DOHH2 (cell line): ENCODE measurements around the gene FRMD3.

ENCODE experiments used
- H3F3A ChIP-seq: fragments of 200-600 bp; sonication (generic), shearing (Covaris generic); 2 replicates; pipeline ENCODE4 v1.6.0; 2016; ENCODE audit warnings: antibody characterized with exemption, mild to moderate bottlenecking; ENCODE audit not compliant: control insufficient read depth, insufficient read depth
- H3K27ac ChIP-seq: fragments of 200-600 bp; sonication (generic); 2 replicates; pipeline ENCODE4 v1.5.1; 2014; ENCODE audit warnings: low read depth, mild to moderate bottlenecking, low read length, moderate library complexity
- H3K27me3 ChIP-seq: fragments of 200-600 bp; sonication (generic); 2 replicates; pipeline ENCODE4 v1.6.1; 2014; ENCODE audit warnings: mild to moderate bottlenecking, low read length, mixed read lengths; ENCODE audit not compliant: control insufficient read depth
- H3K36me3 ChIP-seq: fragments of 200-600 bp; sonication (generic); 2 replicates; pipeline ENCODE4 v1.6.1; 2014; ENCODE audit warnings: mild to moderate bottlenecking, low read length, moderate library complexity, mixed read lengths; ENCODE audit not compliant: control insufficient read depth
- H3K4me1 ChIP-seq: fragments of 200-600 bp; sonication (generic); 2 replicates; pipeline ENCODE4 v1.6.1; 2014; ENCODE audit warnings: mild to moderate bottlenecking, low read length, mixed read lengths; ENCODE audit not compliant: control insufficient read depth
- H3K4me2 ChIP-seq: fragments of 200-600 bp; sonication (generic); 2 replicates; pipeline ENCODE4 v1.6.0; 2014; ENCODE audit warnings: mild to moderate bottlenecking, low read length, moderate library complexity
- H3K4me3 ChIP-seq: fragments of 200-600 bp; sonication (generic); 2 replicates; pipeline ENCODE4 v1.5.1; 2014; ENCODE audit warnings: mild to moderate bottlenecking, low read length, mixed read lengths
- H3K79me2 ChIP-seq: fragments of 200-600 bp; sonication (generic); 2 replicates; pipeline ENCODE4 v1.6.1; 2014; ENCODE audit warnings: mild to moderate bottlenecking, low read length, mixed read lengths; ENCODE audit not compliant: control insufficient read depth
- H3K9me2 ChIP-seq: fragments of 200-600 bp; sonication (generic); replicated peaks from 2 replicates; pipeline ENCODE4 v1.6.1; 2014; ENCODE audit warnings: mild to moderate bottlenecking, low read length, mixed read lengths; ENCODE audit not compliant: control insufficient read depth
- H3K9me3 ChIP-seq: fragments of 200-600 bp; sonication (generic); 2 replicates; pipeline ENCODE4 v1.6.1; 2014; ENCODE audit warnings: antibody characterized with exemption, low read length, mixed read lengths; ENCODE audit not compliant: control insufficient read depth, insufficient read depth
- H4K20me1 ChIP-seq: fragments of 200-600 bp; sonication (generic); 2 replicates; pipeline ENCODE4 v1.6.0; 2014; ENCODE audit warnings: low read depth, mild to moderate bottlenecking, antibody characterized with exemption, low read length, moderate library complexity; ENCODE audit not compliant: control insufficient read depth, insufficient read depth
- EZH2phosphoT487 ChIP-seq: fragments of 200-600 bp; sonication (generic); IDR thresholded peaks from 2 replicates; pipeline ENCODE4 v1.6.1; 2017; ENCODE audit warnings: borderline replicate concordance, mild to moderate bottlenecking, antibody characterized with exemption, low read length, moderate library complexity, mixed read lengths
- TF ChIP-seq, protein P1 (sequence below): fragments of 200-600 bp; sonication (generic); IDR thresholded peaks from one replicate; pipeline ENCODE4 v1.5.1; 2014; ENCODE audit warnings: antibody characterized with exemption, mild to moderate bottlenecking, low read depth, low read length; ENCODE audit not compliant: poor library complexity, severe bottlenecking

The FRMD3 gene

DNA sequence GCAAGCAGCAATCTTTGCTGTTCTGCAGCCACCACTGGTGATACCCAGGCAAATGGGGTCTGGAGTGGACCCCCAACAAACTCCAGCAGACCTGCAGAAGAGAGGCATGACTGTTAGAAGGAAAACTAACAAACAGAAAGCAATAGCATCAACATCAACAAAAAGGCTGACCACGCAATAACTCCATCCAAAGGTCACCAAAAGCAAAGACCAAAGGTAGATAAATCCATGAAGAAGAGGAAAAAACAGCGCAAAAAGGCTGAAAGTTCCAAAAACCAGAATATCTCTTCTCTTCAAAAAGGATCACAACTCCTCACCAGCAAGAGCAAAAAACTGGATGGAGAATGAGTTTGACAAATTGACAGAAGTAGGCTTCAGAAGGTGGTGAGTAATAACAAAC lies 23.4 kb downstream of the FRMD3 start:
- Histone ChIP-seq H3K9me3 (no peaks in the 10 kb centered on the region), H4K20me1 (no peaks in the 10 kb centered on the region), H3K79me2 (no peaks in the 10 kb centered on the region), H3K36me3 (no peaks in the 10 kb centered on the region), H3K27me3 (no peaks in the 10 kb centered on the region), H3K4me3 (no peak overlapping the region), H3K27ac (no peak overlapping the region), H3F3A (no peaks in the 10 kb centered on the region), H3K9me2 (no peaks in the 10 kb centered on the region), H3K4me2 (no peak overlapping the region), H3K4me1 (no peaks in the 10 kb centered on the region)
- TF ChIP-seq, protein P1, sequence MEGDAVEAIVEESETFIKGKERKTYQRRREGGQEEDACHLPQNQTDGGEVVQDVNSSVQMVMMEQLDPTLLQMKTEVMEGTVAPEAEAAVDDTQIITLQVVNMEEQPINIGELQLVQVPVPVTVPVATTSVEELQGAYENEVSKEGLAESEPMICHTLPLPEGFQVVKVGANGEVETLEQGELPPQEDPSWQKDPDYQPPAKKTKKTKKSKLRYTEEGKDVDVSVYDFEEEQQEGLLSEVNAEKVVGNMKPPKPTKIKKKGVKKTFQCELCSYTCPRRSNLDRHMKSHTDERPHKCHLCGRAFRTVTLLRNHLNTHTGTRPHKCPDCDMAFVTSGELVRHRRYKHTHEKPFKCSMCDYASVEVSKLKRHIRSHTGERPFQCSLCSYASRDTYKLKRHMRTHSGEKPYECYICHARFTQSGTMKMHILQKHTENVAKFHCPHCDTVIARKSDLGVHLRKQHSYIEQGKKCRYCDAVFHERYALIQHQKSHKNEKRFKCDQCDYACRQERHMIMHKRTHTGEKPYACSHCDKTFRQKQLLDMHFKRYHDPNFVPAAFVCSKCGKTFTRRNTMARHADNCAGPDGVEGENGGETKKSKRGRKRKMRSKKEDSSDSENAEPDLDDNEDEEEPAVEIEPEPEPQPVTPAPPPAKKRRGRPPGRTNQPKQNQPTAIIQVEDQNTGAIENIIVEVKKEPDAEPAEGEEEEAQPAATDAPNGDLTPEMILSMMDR: no peak
- no peak for TF ChIP-seq EZH2phosphoT487

DNA sequence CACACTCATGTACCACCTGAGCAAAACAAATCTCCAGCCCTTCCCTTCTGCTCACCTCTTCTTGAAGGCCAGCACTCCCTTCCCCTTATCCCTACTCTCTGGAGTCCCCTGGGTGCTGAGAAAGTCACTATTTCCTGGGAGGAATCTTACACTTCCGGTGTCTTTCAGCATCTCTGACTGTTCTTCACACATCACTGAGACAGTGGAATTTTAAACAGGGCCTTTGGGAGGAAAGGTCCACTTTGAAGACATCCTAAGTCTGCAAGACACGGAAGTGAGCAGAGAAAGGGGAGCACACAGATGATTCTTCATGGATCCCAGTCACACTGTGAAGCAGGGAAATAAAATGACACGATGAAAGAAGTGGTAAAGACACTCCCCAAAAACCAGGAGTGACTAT lies 25.6 kb downstream of the FRMD3 start:
- TF ChIP-seq, protein P1: no peak
- no peaks in the 10 kb centered on the region for H3K9me3 ChIP-seq
- H3K27ac ChIP-seq: no peak overlapping the region
- H4K20me1 ChIP-seq: no peaks in the 10 kb centered on the region
- no peaks in the 10 kb centered on the region for H3K36me3 ChIP-seq
- no peaks in the 10 kb centered on the region for H3K79me2 ChIP-seq
- H3F3A ChIP-seq: no peaks in the 10 kb centered on the region
- H3K27me3 ChIP-seq: no peaks in the 10 kb centered on the region
- no peaks in the 10 kb centered on the region for H3K4me1 ChIP-seq
- no peaks in the 10 kb centered on the region for H3K9me2 ChIP-seq
- H3K4me2 ChIP-seq: no peak overlapping the region
- no peak overlapping the region for H3K4me3 ChIP-seq

DNA sequence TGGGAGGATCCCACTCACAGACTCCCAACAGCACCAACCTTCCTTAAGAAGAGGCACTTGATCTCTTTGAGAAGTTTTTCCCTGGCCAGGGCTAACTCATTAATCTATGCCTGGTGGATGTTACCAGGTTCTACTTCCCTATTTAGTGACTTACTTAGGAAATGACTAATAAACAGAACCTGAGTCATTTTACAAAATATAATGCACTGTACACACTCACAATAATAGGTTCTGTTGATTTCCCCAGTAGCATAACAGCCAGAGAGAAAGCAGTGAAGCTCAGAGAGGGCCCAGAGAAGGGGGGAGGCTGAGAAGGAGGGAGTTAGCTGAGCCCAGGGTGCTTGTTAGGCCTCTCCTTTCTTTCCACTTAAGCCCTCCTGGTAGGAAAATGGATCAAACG lies 27.1 kb downstream of the FRMD3 start:
- Histone ChIP-seq H3K9me3 (no peaks in the 10 kb centered on the region), H3K4me3 (no peak overlapping the region), H3F3A (no peaks in the 10 kb centered on the region), H3K27ac (no peak overlapping the region), H3K9me2 (no peaks in the 10 kb centered on the region), H4K20me1 (no peaks in the 10 kb centered on the region), H3K79me2 (no peaks in the 10 kb centered on the region), H3K36me3 (no peaks in the 10 kb centered on the region), H3K4me2 (no peak overlapping the region), H3K27me3 (no peaks in the 10 kb centered on the region), H3K4me1 (no peaks in the 10 kb centered on the region)
- TF ChIP-seq, protein P1: no peak
- no peak for TF ChIP-seq EZH2phosphoT487

DNA sequence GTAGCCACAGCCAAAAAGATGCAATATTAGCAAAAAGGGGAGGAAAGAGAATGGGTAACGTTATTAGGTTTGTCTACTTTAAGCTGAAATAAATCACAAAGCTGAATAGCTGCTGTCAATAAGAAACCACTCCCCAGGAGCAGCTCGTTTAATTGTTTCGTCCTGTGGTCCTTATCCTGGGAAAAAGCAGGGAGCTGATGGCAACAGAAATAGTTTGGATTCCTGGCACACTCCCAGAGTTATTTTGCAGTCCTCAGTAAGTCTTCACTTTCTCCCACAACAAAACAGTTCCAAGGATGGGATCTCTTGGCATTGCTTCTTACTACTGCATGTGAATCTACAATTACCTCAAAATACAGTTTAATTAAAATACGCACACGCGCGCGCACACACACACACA lies 28.8 kb downstream of the FRMD3 start:
- no peaks in the 10 kb centered on the region for H3K9me2 ChIP-seq
- H3K9me3 ChIP-seq: no peaks in the 10 kb centered on the region
- TF ChIP-seq, protein P1: no peak
- no peak for TF ChIP-seq EZH2phosphoT487
- no peak overlapping the region for H3K4me2 ChIP-seq
- no peaks in the 10 kb centered on the region for H3K36me3 ChIP-seq
- H3K4me3 ChIP-seq: no peak overlapping the region
- H3K4me1 ChIP-seq: no peaks in the 10 kb centered on the region
- H3K27ac ChIP-seq: no peak overlapping the region
- H3K27me3 ChIP-seq: no peaks in the 10 kb centered on the region
- H3F3A ChIP-seq: no peaks in the 10 kb centered on the region
- no peaks in the 10 kb centered on the region for H4K20me1 ChIP-seq
- H3K79me2 ChIP-seq: no peaks in the 10 kb centered on the region
